NCI-H774 (cell line): ENCODE data around the gene NAA38.

ENCODE experiments used
- DNase-seq: peaks from one replicate; lab custom pipeline; 2025; lab: John Stamatoyannopoulos, UW

The NAA38 gene

DNA sequence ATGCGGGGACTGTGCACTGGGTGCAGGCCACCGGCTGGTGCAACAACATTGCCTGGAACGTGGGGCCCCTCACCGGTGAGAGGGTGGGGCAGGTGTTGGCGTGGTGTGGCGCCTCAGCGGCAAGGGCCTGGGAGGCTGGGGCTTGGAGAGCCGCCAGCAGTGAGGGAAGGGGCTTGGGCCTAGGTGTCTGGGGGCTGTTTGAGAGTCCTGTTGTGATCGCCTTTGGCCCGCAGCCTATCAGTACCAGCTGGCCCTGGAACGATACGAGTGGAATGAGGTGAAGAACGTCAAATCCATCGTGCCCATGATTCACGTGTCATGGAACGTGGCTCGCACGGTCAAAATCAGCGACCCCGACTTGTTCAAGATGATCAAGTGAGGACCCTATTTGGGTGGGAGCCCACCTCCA, 5.1 kb downstream of the NAA38 start:
- no peak for DNase-seq

DNA sequence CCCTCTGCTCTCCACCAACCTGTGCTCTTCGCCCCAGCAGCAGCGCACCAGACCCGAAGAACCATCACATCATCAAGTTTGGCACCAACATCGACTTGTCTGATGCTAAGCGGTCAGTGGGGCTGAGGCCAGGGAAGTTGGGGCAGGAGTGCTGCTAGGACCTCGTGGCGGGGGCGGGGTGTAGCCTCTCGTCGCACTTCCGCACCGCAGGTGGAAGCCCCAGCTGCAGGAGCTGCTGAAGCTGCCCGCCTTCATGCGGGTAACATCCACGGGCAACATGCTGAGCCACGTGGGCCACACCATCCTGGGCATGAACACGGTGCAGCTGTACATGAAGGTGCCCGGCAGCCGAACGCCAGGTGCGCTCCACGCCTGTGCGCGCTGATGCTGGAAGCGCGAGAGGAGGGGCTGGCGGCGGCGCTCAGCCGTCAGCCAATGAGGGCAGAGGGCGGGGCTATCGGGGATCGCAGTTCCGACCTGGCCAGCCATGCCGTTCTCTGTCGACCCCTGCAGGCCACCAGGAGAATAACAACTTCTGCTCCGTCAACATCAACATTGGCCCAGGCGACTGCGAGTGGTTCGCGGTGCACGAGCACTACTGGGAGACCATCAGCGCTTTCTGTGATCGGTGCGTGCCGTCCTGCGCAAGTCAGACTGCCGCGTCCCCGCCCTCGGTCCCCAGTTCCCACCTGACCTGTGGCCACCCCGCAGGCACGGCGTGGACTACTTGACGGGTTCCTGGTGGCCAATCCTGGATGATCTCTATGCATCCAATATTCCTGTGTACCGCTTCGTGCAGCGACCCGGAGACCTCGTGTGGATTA, 5.7 kb downstream of the NAA38 start:
- peak; percentile 62 for DNase-seq

DNA sequence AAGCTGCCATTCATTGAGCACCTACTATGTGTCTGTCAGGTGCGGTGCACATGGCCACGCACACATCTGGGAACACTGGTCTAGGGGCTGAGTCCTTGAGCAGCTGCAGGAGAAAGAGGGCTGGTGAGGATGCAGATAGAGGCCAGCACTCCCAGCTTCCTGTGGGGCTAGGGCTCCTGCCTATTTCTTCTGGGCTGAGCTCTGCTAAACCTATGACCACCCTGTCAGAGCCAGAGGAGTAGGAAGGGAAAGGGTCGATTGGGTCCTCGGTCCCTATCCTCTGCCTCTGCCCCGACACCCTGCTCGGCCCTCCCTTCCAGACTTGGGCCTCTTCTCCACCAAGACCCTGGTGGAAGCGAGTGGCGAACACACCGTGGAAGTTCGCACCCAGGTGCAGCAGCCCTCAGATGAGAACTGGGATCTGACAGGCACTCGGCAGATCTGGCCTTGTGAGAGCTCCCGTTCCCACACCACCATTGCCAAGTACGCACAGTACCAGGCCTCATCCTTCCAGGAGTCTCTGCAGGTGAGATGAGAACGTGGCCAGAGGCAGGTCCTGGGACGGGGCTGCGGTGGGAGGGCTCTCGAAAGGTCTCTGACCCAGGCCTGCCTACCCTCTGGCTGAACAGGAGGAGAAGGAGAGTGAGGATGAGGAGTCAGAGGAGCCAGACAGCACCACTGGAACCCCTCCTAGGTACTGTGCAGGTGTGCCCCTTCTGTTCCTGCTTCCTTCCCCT, 6.5 kb downstream of the NAA38 start:
- no peak for DNase-seq

DNA sequence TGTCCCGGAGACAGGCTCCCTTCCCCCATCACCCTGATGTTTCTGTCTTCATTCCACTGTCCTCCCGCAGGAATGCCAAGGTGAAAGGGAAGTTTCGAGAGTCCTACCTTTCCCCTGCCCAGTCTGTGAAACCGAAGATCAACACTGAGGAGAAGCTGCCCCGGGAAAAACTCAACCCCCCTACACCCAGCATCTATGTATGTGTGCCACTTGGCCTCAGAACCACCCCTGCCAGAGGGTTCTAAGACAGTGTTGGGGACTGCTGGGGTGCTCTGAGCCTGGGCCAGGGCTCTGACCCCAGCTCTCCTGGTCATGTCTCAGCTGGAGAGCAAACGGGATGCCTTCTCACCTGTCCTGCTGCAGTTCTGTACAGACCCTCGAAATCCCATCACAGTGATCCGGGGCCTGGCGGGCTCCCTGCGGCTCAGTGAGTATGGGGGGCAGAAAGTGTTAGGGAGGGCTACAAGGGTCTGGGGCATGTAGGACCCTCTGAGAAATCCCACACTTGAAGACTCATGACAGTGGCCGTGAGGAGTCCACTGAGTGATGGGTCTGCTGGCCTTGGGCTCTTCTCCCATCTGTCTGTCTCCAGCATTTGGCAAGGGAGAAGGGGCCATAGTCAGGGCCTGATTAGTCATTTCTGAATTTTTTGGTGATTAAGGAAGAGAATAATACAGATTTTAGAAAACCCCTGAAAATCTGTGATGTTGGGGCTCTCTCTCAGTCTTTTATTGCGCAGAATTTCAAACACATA, 7.4 kb downstream of the NAA38 start:
- DNase-seq, result no peak

DNA sequence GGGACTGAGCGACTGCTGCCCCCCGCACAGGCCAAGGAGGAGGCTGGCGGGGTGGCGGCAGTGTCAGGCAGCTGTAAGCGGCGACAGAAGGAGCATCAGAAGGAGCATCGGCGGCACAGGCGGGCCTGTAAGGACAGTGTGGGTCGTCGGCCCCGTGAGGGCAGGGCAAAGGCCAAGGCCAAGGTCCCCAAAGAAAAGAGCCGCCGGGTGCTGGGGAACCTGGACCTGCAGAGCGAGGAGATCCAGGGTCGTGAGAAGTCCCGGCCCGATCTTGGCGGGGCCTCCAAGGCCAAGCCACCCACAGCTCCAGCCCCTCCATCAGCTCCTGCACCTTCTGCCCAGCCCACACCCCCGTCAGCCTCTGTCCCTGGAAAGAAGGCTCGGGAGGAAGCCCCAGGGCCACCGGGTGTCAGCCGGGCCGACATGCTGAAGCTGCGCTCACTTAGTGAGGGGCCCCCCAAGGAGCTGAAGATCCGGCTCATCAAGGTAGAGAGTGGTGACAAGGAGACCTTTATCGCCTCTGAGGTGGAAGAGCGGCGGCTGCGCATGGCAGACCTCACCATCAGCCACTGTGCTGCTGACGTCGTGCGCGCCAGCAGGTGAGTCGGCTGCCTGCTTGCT, 8.1 kb downstream of the NAA38 start:
- no peak for DNase-seq

DNA sequence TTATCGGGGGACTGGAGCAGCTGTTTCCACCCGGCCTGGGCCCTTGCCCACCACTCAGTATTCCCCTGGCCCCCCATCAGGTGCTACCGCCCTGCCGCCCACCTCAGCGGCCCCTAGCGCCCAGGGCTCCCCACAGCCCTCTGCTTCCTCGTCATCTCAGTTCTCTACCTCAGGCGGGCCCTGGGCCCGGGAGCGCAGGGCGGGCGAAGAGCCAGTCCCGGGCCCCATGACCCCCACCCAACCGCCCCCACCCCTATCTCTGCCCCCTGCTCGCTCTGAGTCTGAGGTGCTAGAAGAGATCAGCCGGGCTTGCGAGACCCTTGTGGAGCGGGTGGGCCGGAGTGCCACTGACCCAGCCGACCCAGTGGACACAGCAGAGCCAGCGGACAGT, 8.6 kb downstream of the NAA38 start:
- DNase-seq, result no peak

DNA sequence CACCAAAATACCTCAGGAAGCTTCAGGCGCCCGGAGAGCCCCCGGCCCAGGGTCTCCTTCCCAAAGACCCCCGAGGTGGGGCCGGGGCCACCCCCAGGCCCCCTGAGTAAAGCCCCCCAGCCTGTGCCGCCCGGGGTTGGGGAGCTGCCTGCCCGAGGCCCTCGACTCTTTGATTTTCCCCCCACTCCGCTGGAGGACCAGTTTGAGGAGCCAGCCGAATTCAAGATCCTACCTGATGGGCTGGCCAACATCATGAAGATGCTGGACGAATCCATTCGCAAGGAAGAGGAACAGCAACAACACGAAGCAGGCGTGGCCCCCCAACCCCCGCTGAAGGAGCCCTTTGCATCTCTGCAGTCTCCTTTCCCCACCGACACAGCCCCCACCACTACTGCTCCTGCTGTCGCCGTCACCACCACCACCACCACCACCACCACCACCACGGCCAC, 9.2 kb downstream of the NAA38 start:
- no peak for DNase-seq

DNA sequence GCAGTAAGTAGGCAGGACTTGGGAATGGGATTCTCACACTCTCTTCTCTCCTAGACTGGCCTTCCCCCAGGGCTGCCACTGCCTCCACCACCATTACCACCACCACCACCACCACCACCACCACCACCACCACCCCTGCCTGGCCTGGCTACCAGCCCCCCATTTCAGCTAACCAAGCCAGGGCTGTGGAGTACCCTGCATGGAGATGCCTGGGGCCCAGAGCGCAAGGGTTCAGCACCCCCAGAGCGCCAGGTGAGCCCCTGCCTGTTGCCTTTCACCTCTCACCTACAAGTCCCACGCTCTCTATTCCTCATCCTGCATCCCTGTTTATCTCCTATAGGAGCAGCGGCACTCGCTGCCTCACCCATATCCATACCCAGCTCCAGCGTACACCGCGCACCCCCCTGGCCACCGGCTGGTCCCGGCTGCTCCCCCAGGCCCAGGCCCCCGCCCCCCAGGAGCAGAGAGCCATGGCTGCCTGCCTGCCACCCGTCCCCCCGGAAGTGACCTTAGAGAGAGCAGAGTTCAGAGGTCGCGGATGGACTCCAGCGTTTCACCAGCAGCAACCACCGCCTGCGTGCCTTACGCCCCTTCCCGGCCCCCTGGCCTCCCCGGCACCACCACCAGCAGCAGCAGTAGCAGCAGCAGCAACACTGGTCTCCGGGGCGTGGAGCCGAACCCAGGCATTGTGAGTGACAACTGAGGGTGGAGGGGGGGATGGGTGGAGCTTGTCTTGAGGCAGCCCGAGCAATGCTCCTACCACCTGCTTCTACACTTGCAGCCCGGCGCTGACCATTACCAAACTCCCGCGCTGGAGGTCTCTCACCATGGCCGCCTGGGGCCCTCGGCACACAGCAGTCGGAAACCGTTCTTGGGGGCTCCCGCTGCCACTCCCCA, 10.3 kb downstream of the NAA38 start:
- DNase-seq, result no peak

DNA sequence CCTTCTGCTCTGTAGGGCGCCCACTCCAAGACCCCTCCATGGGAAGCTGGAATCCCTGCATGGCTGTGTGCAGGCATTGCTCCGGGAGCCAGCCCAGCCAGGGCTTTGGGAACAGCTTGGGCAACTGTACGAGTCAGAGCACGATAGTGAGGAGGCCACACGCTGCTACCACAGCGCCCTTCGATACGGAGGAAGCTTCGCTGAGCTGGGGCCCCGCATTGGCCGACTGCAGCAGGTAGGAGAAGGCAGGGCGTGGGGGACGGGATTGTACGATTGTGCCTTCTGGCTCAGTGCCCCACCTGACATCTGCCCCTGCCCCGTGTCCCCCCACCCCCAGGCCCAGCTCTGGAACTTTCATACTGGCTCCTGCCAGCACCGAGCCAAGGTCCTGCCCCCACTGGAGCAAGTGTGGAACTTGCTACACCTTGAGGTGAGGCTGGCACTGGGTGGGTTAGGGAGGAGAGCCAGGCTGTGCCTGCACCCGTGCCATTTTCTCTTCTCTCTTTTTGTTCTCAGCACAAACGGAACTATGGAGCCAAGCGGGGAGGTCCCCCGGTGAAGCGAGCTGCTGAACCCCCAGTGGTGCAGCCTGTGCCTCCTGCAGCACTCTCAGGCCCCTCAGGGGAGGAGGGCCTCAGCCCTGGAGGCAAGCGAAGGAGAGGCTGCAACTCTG, 11.2 kb downstream of the NAA38 start:
- DNase-seq, result no peak

DNA sequence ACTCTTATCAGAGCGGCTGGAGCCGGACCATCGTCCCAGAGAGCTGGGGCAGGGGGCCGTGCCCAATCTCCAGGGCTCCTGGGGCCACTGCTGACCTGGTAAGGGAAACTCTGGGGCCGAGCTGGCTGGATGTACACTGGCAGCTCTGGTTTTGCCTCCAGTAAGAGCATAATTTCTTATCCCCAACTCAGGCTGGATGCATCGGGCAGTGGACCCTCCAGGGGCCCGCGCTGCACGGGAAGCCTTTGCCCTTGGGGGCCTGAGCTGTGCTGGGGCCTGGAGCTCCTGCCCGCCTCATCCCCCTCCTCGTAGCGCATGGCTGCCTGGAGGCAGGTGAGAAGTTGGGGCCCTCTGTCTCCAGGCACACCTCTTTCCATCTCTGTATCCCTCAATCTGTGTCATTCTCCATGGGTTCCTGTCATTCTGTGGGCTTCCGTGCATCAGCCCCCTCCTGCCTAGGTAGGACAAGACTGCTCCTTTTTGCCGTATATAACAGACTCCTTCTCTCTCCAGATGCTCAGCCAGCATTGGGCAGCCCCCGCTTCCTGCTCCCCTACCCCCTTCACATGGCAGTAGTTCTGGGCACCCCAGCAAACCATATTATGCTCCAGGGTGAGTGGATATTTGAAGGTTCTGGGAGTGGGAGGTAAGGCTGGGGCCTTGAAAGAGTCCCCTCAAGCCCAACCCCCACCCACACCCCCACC, 11.8 kb downstream of the NAA38 start:
- no peak for DNase-seq

DNA sequence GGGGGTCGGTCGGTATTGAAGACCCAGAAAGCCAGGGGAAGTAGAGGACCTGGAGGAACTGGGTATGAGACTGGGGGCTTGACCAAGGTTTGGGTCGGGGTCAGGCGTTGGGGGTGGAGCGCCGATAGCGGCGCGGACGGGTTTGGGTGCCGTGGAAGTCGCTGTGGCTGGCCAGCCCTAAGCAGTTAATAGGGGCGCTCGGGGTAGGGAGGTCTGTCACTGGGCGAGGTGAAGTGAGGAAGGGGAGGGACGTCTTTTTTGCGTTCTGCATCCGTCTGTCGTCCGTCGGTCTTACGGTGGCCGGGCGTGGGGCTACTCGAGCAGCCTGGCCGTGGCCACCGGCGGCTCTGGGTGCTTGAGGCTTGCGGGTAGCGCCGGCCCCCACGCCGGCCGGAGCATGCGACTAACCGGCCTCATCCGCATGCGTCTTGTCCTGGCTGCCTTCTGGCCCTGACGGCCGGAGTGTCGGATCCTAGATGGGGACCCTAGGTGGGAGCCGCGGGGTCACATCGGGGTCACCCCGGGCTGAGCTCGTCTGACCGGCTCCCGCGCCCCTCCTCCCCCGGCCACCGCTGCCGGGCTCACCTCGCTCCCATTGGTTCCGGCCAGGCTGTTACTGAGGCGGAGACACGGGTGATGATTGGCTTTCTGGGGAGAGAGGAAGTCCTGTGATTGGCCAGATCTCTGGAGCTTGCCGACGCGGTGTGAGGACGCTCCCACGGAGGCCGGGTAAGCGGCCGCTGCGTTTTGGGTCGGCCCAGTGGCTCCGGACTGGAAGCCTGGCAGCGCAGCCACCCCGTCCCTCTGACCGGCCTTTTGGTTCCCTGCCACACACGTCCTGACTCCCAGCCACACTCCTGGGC, 12.8 kb downstream of the NAA38 start:
- peak; percentile 72 for DNase-seq

DNA sequence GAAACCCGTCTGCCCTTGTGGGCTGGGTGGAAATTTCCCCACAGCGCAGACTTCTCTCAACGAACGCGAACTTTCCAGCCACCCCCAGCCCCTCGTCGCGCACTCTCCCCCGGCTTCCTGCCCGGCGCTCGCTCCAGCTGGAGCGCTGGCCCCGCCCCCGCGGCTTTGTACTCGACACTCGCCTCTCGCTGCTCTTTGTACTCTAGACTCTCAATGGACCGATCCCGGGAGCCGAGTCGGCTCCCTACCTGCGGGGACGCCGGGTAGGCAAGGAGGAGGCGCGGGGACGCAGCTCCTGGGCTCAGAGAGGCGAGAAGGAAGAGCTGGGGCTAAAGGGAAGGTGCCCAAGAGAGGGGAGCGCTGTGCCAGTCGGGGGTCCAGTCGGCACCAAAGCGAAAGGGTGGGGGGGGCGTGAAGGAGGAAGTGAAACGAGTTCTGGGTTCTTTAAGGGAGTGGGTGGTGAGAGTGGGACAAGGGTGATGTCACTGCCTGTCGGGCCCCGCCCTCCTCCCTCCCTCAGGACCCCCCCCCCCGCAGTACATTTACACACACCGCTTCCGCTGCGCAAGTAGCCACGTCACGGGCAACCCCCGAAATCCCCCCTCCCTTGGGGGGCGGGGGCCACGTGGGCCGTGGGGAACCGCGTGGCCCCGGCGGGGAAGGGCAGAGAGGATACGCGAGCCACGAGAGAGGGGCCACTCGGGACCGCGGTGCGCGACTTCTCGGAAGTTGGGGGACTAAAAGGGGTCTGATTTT, 13.6 kb downstream of the NAA38 start:
- peak; percentile 53 for DNase-seq

DNA sequence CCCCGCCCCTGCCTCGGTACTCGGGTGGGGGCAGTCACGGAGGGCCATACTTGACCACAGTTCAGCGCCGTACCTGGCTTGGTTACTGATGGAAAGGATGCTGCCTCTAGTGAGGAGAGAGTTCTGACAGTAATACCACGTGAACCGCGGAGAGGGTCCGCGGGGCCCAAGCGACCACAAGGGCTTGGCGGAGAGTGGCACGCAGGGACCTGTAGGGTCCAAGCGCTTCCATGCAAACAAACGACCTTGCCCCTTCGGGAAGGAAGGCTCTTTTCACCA, 14.2 kb downstream of the NAA38 start:
- DNase-seq, result no peak

DNA sequence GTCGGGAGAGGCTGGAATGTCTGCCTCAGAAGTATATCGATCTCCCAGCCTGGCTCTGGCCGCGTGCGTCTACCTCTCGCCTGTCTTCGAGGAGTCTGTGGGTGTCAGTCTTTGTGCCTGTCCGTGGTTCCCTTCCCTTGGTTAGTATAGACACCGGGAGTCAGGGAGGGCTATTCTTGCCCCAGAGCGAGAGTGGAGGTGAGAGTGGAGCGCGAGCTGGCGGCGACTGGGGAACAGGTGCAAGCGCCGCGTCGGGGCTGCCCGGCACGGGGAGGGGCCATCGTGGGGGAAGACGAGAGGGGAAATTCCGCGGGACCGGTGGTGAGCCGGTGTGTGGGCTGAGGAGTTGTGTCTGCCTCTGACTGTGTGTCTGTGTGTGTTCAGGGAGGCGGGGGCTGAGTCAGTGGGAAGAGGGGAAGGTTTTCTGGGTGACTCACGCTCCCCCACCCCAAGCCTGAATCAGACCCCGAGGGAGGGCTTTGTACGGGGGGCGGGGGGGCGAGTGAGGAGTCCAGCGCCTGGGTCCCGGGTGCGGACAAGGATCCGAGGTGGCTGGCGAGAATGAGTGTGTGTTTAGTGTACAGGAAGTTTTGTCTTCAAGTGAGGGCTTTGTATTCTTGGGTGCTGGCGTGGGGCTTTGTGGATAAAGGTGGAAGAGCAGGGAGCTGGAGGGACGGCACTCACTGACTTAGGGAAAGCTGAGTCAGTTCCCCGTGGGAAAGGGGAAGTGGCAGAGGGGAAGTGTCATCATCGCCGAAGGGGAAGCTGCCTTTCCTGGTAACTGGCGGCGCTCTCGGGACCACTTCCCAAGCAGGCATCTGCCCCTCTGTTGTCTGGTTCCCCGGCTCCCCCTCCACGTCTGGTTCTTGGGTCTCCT, 14.7 kb downstream of the NAA38 start:
- peak; percentile 38 for DNase-seq

DNA sequence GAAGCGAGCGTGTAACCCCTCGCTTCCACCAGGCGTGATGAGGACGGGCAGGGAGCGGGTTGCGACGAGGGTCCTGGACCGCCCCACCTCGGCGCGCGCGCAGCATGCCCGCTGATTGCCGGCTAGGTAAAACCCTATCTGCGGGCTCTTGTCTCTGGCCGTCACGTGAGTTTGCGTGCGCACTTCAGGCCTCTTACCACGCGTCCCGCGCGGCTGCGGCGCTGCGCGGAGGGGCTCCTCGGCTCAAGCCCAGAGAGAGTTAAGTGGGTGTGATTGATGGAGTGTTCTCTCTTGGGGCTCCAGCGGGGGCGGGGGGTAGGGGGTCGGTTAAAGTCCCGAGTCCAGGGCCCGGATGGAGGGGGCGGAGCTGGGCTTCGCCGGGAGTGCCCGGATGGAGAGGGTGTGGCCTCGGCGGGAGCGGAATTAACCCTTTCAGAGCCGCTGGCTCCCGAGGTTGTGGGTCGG, 15.4 kb downstream of the NAA38 start:
- DNase-seq, result peak; percentile 56

DNA sequence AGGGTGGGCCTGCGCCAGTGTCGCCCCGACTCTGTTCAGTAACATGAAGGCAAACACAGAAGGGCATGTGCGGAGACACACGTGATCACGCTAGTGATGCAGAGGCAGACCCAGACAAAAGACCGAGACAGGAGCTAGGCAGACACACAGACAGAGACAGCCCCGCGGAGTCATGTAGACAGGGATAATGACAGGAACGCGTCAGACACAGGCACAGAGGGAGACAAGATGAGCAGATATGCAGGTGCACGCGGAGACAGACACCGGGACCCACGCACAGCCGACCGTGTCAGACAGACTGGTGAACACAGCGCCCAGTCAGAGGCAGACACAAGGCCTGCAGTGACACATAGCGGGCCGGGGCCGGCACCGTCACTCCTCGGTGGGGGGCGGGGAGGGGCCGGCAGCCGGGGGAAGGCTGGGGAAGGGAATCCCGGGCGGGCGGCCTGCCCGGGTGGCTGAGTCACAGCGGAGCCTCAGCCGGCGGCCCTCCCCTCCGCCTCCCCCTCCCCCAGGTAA, 15.9 kb downstream of the NAA38 start:
- DNase-seq, result peak; percentile 27

DNA sequence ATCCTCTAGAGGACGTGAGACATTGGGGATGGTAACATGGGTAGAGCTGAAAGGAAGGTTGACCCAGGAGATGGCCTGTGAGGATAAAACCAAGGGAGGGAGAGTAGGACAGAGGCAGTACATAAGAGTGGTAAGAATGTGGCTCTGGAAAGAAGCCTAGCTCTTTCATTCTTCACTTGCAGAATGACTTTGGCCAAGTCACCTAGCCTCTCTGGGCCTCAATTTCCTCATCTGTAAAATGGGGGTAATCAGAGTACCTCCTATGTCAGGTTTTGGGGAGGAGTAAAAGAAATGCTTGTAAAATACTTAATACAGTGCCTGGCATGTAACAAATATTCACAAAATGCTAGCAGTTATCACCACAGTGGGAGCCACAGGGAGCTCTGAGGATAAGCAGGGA, 16.5 kb downstream of the NAA38 start:
- DNase-seq, result no peak
